Mucosa of descending colon (tissue), 3 donors: ENCODE data around the gene SESN3. TPM values are rescaled to one million over a fixed set of nuclear protein-coding genes. Genes with fewer than 3 reads are reported as not detected.

ENCODE experiments used
- total RNA-seq, 3 donors: library from RNA; stranded (reverse); fragmentation: NEBNext Ultra II Directional in 2 of 3; extraction: Animal tissue kit (Norgen Biotek cat#: 25700) in 2 of 3; gene quantifications; one replicate each; pipeline versions ENCODE4 v1.2.1 to v1.2.4, GENCODE V29; 2021 to 2023
- donor health status: DM: no; HTN: no; CAD: no; lungs with moderate emphysema.
- donor health status: DM: no; HTN: no; CAD: no.
- donor health status: DM: no; HTN: yes; CAD: no.

SESN3 gene
- total RNA-seq, 3 donors from 2014 or later: 13.8 to 26.1 (median 17.5) TPM

Other genes starting within 250 kb of the SESN3 start
- gene KDM4E, start 205.9 kb downstream of the SESN3 start, total RNA-seq: not detected
- not detected for gene KDM4F, start 181.8 kb downstream of the SESN3 start, total RNA-seq
- 10 to 100 TPM; 41.3 to 42.5 (median 41.4) TPM for gene SRSF8, start 164.3 kb downstream of the SESN3 start, total RNA-seq
- 10 to 100 TPM; 48.2 to 97.5 (median 70.9) TPM for gene ENDOD1, start 141.4 kb downstream of the SESN3 start, total RNA-seq